Breast epithelium (tissue), 4 donors: ENCODE results near the gene TESPA1. TPM values are rescaled to one million over a fixed set of nuclear protein-coding genes. Genes with fewer than 3 reads are reported as not detected.

ENCODE experiments used
- DNase-seq, 2 donors: peaks; one replicate each; pipeline ENCODE4 v3.0.0-alpha.2; 2019; ENCODE audit warnings: low spot score in 2 of 2
- H3K27ac ChIP-seq, 2 donors: fragments of 200-600 bp; sonication (generic) in 1 of 2; one replicate each; pipeline ENCODE4 v1.5.1; 2016 to 2019; ENCODE audit warnings: mild to moderate bottlenecking in 1 of 2
- H3K27me3 ChIP-seq, 2 donors: fragments of 200-600 bp; sonication (generic) in 1 of 2; one replicate each; pipeline versions ENCODE4 v1.5.1 to v1.6.0; 2017 to 2019; ENCODE audit warnings: control low read depth in 1 of 2, mild to moderate bottlenecking in 1 of 2
- H3K36me3 ChIP-seq: fragments of 200-600 bp; one replicate; pipeline ENCODE4 v1.5.1; 2019
- H3K4me1 ChIP-seq, 2 donors: fragments of 200-600 bp; sonication (generic); one replicate each; pipeline ENCODE4 v1.5.1; 2016 to 2019; ENCODE audit warnings: control low read depth in 1 of 2
- H3K4me3 ChIP-seq, 3 donors: fragments of 200-600 bp; sonication (generic); 1 replicate in 2 of 3; 2 replicates in 1 of 3; pipeline ENCODE4 v1.5.1; 2016 to 2019; ENCODE audit warnings: mild to moderate bottlenecking in 3 of 3, moderate library complexity in 2 of 3
- H3K9me3 ChIP-seq, 2 donors: fragments of 200-600 bp; sonication (generic) in 1 of 2; one replicate each; pipeline ENCODE4 v1.5.1; 2016 to 2019; ENCODE audit warnings: control low read depth in 1 of 2
- POLR2A ChIP-seq: fragments of 450-650 bp; IDR thresholded peaks from one replicate; pipeline ENCODE4 v1.6.1; 2016; ENCODE audit warnings: antibody characterized with exemption, mild to moderate bottlenecking, moderate library complexity
- POLR2AphosphoS5 ChIP-seq, 3 donors: sonication (generic); formaldehyde crosslinking; IDR thresholded peaks; one replicate each; pipeline ENCODE4 v1.6.1; 2017; ENCODE audit warnings: antibody characterized with exemption in 3 of 3
- intact Hi-C: fragments of 100-400 bp; cut with DNase I; formaldehyde crosslinking; loops from one replicate; pipeline ENCODE4 v1.15.1; 2023; ENCODE audit warnings: low total_unique reads
- total RNA-seq, 3 donors: library from RNA; depleted of rRNA; stranded (reverse); fragments of >200 nt; gene quantifications; one replicate each; pipeline ENCODE4 v1.1.0, GENCODE V29; 2016
- TF ChIP-seq, protein P1 (sequence below), 3 donors: fragments of 450-650 bp; IDR thresholded peaks; one replicate each; pipeline ENCODE4 v1.5.1; 2016 to 2017; ENCODE audit warnings: antibody characterized with exemption in 3 of 3, mild to moderate bottlenecking in 3 of 3, moderate library complexity in 3 of 3

Gene TESPA1
- total RNA-seq, 3 donors from 2014 or later = 1.3 to 6.2 (median 2.2) TPM

- TF ChIP-seq POLR2A (no peak), POLR2AphosphoS5 (IDR thresholded peaks at IDR 0.05) (no peak)
- TF ChIP-seq, protein P1, sequence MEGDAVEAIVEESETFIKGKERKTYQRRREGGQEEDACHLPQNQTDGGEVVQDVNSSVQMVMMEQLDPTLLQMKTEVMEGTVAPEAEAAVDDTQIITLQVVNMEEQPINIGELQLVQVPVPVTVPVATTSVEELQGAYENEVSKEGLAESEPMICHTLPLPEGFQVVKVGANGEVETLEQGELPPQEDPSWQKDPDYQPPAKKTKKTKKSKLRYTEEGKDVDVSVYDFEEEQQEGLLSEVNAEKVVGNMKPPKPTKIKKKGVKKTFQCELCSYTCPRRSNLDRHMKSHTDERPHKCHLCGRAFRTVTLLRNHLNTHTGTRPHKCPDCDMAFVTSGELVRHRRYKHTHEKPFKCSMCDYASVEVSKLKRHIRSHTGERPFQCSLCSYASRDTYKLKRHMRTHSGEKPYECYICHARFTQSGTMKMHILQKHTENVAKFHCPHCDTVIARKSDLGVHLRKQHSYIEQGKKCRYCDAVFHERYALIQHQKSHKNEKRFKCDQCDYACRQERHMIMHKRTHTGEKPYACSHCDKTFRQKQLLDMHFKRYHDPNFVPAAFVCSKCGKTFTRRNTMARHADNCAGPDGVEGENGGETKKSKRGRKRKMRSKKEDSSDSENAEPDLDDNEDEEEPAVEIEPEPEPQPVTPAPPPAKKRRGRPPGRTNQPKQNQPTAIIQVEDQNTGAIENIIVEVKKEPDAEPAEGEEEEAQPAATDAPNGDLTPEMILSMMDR (IDR thresholded peaks at IDR 0.05) = no peak
- H3K4me1 ChIP-seq = no peaks in the 10 kb centered on the region
- H3K36me3 ChIP-seq = no peaks in the 10 kb centered on the region
- H3K4me3 ChIP-seq = no peak overlapping the region
- H3K27ac ChIP-seq = no peak overlapping the region
- intact Hi-C loops = no loop called here
- H3K27me3 ChIP-seq = no peaks in the 10 kb centered on the region
- no peak for DNase-seq
- no peaks in the 10 kb centered on the region for H3K9me3 ChIP-seq
Observed at GRCh38 chr12:54983536-54984101, 943 bp downstream of the TESPA1 start.

DNA sequence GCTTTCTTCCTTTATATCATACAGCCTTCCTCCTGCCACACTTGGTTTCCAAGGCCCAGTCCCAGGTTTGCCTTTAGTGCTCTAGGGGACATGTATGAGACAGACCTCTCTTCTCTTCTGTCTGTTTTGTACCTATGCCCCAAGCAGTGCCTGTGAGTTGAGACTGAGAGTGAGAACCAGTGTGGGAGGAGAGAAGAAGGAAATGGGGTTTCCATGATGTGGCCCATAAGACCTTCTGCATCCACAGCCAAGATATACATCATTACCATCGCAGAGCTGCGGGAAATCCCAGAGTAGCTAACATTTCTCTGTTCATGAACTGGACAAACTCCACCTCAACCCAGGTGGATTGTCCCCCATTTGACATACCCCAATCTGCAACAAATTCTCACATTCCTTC is 2.8 kb downstream of the TESPA1 start:
- intact Hi-C loops = no loop called here
- no peaks in the 10 kb centered on the region for H3K36me3 ChIP-seq
- no peak for DNase-seq

GRCh38 chr12:54980341-54980740 is 4.2 kb downstream of the TESPA1 start:
- Histone ChIP-seq H3K27ac (no peak overlapping the region), H3K36me3 (no peaks in the 10 kb centered on the region), H3K4me1 (no peaks in the 10 kb centered on the region), H3K4me3 (no peak overlapping the region), H3K27me3 (no peaks in the 10 kb centered on the region), H3K9me3 (no peaks in the 10 kb centered on the region)
- TF ChIP-seq, protein P1 (IDR thresholded peaks at IDR 0.05) = no peak
- intact Hi-C loops = no loop called here
- DNase-seq = no peak

More for the DNA sequence above, 2.8 kb downstream of the TESPA1 start:
- Histone ChIP-seq H3K9me3 (no peaks in the 10 kb centered on the region), H3K4me1 (no peaks in the 10 kb centered on the region), H3K27ac (no peak overlapping the region), H3K4me3 (no peak overlapping the region), H3K27me3 (no peaks in the 10 kb centered on the region)
- TF ChIP-seq, protein P1 (IDR thresholded peaks at IDR 0.05) = no peak
- no peak for TF ChIP-seq POLR2A
- TF ChIP-seq POLR2AphosphoS5 (IDR thresholded peaks at IDR 0.05) = no peak

- intact Hi-C loops = no loop called here
- Histone ChIP-seq H3K36me3 (no peaks in the 10 kb centered on the region), H3K4me1 (no peaks in the 10 kb centered on the region), H3K9me3 (no peaks in the 10 kb centered on the region), H3K27me3 (no peaks in the 10 kb centered on the region), H3K4me3 (no peak overlapping the region), H3K27ac (no peak overlapping the region)
- no peak for DNase-seq
- no peak for TF ChIP-seq POLR2AphosphoS5 (IDR thresholded peaks at IDR 0.05)
Observed at GRCh38 chr12:54977857-54978256, 6.7 kb downstream of the TESPA1 start.

- intact Hi-C loops = no loop called here
- H3K4me3 ChIP-seq = no peak overlapping the region
Observed at GRCh38 chr12:54977155-54977554, 7.4 kb downstream of the TESPA1 start.

More at GRCh38 chr12:54977155-54977554, 7.4 kb downstream of the TESPA1 start:
- TF ChIP-seq POLR2AphosphoS5 (IDR thresholded peaks at IDR 0.05) = no peak
- no peak for TF ChIP-seq POLR2A
- TF ChIP-seq, protein P1 (IDR thresholded peaks at IDR 0.05) = no peak
- H3K9me3 ChIP-seq = no peaks in the 10 kb centered on the region
- no peak overlapping the region for H3K27ac ChIP-seq
- H3K4me1 ChIP-seq = no peaks in the 10 kb centered on the region
- H3K27me3 ChIP-seq = no peaks in the 10 kb centered on the region
- no peaks in the 10 kb centered on the region for H3K36me3 ChIP-seq
- DNase-seq = no peak
